ENCODE measurements around the gene OBI1. TPM values are rescaled to one million over a fixed set of nuclear protein-coding genes. Genes with fewer than 3 reads are reported as not detected.

The OBI1 gene
- total and polyA plus RNA-seq, 5 donors = 5.6 to 11.0 (median 9.4) TPM

DNA sequence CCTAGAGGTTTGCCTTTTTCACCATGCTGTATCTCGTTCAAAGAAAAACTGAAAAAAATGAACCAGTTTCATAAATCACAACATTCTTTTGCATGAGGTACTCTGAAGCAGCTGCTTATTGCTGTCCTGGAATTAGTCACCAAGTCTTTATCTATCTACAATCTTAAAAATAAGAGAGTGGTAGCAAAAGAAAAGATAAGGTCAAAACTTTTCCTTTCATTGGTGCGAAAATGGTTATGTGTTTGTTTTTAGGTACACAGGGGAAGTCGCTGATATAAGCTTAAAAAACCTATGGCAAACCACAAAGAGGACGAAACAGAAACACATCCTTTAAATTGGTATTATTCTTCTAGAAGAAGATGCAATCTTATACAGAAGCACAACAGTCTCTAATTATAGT lies 20.7 kb downstream of the OBI1 start:
- no peaks in the 10 kb centered on the region for H3K4me1 ChIP-seq (ENCODE audit: control insufficient read depth, insufficient read depth, low read length)
- intact Hi-C loops (cut with DNase I) = no loop called here
- H3K9me3 ChIP-seq (ENCODE audit: control insufficient read depth, low read length) = no peaks in the 10 kb centered on the region
- no peak overlapping the region for H3K27ac ChIP-seq (ENCODE audit: low read length)
- ATAC-seq = no peak
- DNase-seq = no peak
- no peak overlapping the region for H3K4me3 ChIP-seq (ENCODE audit: low read length)
- 86% methylated on average over 4 of the region's 4 CpGs for WGBS
- H3K27me3 ChIP-seq (ENCODE audit: control insufficient read depth, insufficient read depth) = no peaks in the 10 kb centered on the region

DNA sequence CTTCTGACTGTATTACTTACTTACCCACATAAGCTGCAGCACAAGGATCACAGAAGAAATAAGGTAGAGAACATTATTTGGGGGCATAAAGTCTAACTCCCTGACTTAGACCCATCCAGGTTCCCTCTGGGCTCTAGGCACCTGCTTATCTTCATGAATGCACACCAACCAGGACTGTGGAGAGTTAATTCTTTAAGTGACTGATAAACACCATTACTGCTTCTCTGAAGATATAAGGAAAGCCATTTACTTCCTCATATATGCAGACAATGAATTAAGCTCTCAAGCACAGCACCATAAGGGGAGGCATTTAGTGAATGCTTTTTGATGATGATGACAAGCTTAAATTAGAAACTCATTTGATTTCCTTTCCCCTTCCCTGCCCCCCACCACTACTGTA lies 22.5 kb downstream of the OBI1 start:
- intact Hi-C loops (cut with DNase I) = no loop called here
- no peaks in the 10 kb centered on the region for H3K4me1 ChIP-seq (ENCODE audit: control insufficient read depth, insufficient read depth, low read length)
- H3K27me3 ChIP-seq (ENCODE audit: control insufficient read depth, insufficient read depth) = no peaks in the 10 kb centered on the region
- H3K27ac ChIP-seq (ENCODE audit: low read length) = no peak overlapping the region
- ATAC-seq (no peak), DNase-seq (no peak)
- H3K4me3 ChIP-seq (ENCODE audit: low read length) = no peak overlapping the region
- H3K9me3 ChIP-seq (ENCODE audit: control insufficient read depth, low read length) = no peaks in the 10 kb centered on the region

DNA sequence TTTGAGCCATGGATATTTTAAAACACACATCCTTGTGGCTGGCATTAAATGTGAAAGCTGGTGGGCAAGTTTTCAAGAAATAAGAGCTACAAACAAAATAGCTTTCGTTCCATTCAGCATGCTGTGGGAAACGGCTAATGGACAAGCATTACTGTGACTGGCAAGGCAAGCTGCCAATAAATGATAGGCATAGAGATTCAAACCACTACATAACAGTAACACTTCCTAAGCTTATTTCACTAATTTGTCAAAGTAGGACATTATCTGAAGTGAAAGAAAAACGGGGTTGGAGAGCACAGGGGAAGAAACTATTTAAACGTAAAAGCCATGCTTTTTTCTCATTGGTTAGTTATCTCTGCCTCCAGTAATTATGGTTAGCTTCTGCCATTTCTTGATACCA lies 26.0 kb downstream of the OBI1 start:
- Histone ChIP-seq H3K27ac (ENCODE audit: low read length) (no peak overlapping the region), H3K27me3 (ENCODE audit: control insufficient read depth, insufficient read depth) (no peaks in the 10 kb centered on the region), H3K4me1 (ENCODE audit: control insufficient read depth, insufficient read depth, low read length) (no peaks in the 10 kb centered on the region), H3K4me3 (ENCODE audit: low read length) (no peak overlapping the region), H3K9me3 (ENCODE audit: control insufficient read depth, low read length) (no peaks in the 10 kb centered on the region)
- 70% methylated on average over 4 of the region's 4 CpGs for WGBS
- ATAC-seq = no peak
- intact Hi-C loops (cut with DNase I) = no loop called here
- no peak for DNase-seq

DNA sequence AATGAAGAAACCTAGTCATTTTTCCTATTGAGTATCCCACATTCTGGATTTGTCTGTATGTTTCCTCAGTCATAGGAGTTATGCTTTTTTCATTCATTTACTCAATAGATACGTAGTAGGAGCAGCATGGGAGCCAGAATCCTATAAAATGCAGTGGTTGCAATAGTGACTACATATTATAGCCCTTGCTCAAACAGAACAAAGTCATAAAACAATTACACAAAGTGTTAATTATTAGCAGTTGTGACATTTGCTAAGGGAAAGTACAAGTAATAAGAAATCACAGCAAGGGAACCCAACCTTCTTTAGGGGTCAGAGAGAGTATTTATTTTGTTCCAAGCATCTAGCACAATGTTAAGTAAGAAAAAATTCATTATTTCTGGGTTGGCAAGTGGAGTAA lies 27.9 kb downstream of the OBI1 start:
- Histone ChIP-seq H3K4me1 (ENCODE audit: control insufficient read depth, insufficient read depth, low read length) (no peaks in the 10 kb centered on the region), H3K27me3 (ENCODE audit: control insufficient read depth, insufficient read depth) (no peaks in the 10 kb centered on the region), H3K27ac (ENCODE audit: low read length) (no peak overlapping the region), H3K4me3 (ENCODE audit: low read length) (no peak overlapping the region), H3K9me3 (ENCODE audit: control insufficient read depth, low read length) (no peaks in the 10 kb centered on the region)
- ATAC-seq (no peak), DNase-seq (no peak)
- intact Hi-C loops (cut with DNase I) = no loop called here
- 95% methylated on average over 1 of the region's 1 CpG for WGBS

- no peaks in the 10 kb centered on the region for H3K4me1 ChIP-seq (ENCODE audit: control insufficient read depth, insufficient read depth, low read length)
- H3K27ac ChIP-seq (ENCODE audit: low read length) = no peak overlapping the region
- ATAC-seq = no peak
- H3K27me3 ChIP-seq (ENCODE audit: control insufficient read depth, insufficient read depth) = no peaks in the 10 kb centered on the region
- H3K9me3 ChIP-seq (ENCODE audit: control insufficient read depth, low read length) = no peaks in the 10 kb centered on the region
- intact Hi-C loops (cut with DNase I) = no loop called here
- DNase-seq = no peak
- H3K4me3 ChIP-seq (ENCODE audit: low read length) = no peak overlapping the region
- 77% methylated on average over 1 of the region's 1 CpG for WGBS
Observed at GRCh38 chr13:78630511-78630910, 28.4 kb downstream of the OBI1 start.

GRCh38 chr13:78625384-78625783 lies 33.6 kb downstream of the OBI1 start:
- peaks cover 2% of the 10 kb centered on the region for H3K4me1 ChIP-seq (ENCODE audit: control insufficient read depth, insufficient read depth, low read length)
- ATAC-seq = no peak
- no peak for DNase-seq
- no peak overlapping the region for H3K4me3 ChIP-seq (ENCODE audit: low read length)
- intact Hi-C loops (cut with DNase I) = no loop called here
- 95% methylated on average over 2 of the region's 2 CpGs for WGBS
- H3K27me3 ChIP-seq (ENCODE audit: control insufficient read depth, insufficient read depth) = no peaks in the 10 kb centered on the region
- H3K27ac ChIP-seq (ENCODE audit: low read length) = no peak overlapping the region
- H3K9me3 ChIP-seq (ENCODE audit: control insufficient read depth, low read length) = no peaks in the 10 kb centered on the region

- WGBS = 95% methylated on average over 3 of the region's 3 CpGs
- Histone ChIP-seq H3K4me1 (ENCODE audit: control insufficient read depth, insufficient read depth, low read length) (peaks cover 2% of the 10 kb centered on the region), H3K4me3 (ENCODE audit: low read length) (no peak overlapping the region), H3K27ac (ENCODE audit: low read length) (no peak overlapping the region), H3K27me3 (ENCODE audit: control insufficient read depth, insufficient read depth) (no peaks in the 10 kb centered on the region), H3K9me3 (ENCODE audit: control insufficient read depth, low read length) (no peaks in the 10 kb centered on the region)
- intact Hi-C loops (cut with DNase I) = no loop called here
- ATAC-seq (no peak), DNase-seq (no peak)
Observed at GRCh38 chr13:78623132-78623531, 35.8 kb downstream of the OBI1 start.

- WGBS = 99% methylated on average over 2 of the region's 2 CpGs
- Histone ChIP-seq H3K4me1 (ENCODE audit: control insufficient read depth, insufficient read depth, low read length) (peaks cover 2% of the 10 kb centered on the region), H3K27me3 (ENCODE audit: control insufficient read depth, insufficient read depth) (no peaks in the 10 kb centered on the region), H3K4me3 (ENCODE audit: low read length) (no peak overlapping the region), H3K9me3 (ENCODE audit: control insufficient read depth, low read length) (no peaks in the 10 kb centered on the region), H3K27ac (ENCODE audit: low read length) (no peak overlapping the region)
- ATAC-seq (no peak), DNase-seq (no peak)
- intact Hi-C loops (cut with DNase I) = no loop called here
Observed at GRCh38 chr13:78620936-78621470, 38.0 kb downstream of the OBI1 start.

GRCh38 chr13:78618411-78618810 lies 40.5 kb downstream of the OBI1 start:
- WGBS = 100% methylated on average over 1 of the region's 1 CpG
- no peaks in the 10 kb centered on the region for H3K9me3 ChIP-seq (ENCODE audit: control insufficient read depth, low read length)
- no peaks in the 10 kb centered on the region for H3K27me3 ChIP-seq (ENCODE audit: control insufficient read depth, insufficient read depth)
- peaks cover 2% of the 10 kb centered on the region for H3K4me1 ChIP-seq (ENCODE audit: control insufficient read depth, insufficient read depth, low read length)
- no peak overlapping the region for H3K4me3 ChIP-seq (ENCODE audit: low read length)
- no peak for DNase-seq
- intact Hi-C loops (cut with DNase I) = no loop called here
- no peak for ATAC-seq
- H3K27ac ChIP-seq (ENCODE audit: low read length) = no peak overlapping the region

DNA sequence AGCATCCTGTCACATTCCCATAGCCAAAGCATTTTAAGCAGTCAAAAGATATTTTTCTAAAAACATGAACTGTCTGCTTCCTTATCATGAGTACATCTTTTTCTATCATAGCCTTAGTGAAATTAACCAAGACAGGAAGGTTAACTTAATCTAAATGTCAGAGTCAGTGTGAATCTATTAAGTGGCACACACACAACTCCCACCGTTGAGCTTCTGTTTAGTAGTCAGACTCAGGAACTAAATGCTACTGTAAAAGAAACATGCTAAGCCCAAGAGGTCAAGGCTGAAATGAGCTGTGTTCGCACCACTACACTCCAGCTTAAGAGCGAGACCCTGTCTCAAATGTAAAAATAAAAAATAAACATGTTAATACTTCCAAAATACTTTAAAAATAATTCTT lies 47.9 kb downstream of the OBI1 start:
- no peak overlapping the region for H3K27ac ChIP-seq (ENCODE audit: low read length)
- no peak for ATAC-seq
- no peaks in the 10 kb centered on the region for H3K9me3 ChIP-seq (ENCODE audit: control insufficient read depth, low read length)
- H3K4me3 ChIP-seq (ENCODE audit: low read length) = no peak overlapping the region
- no peaks in the 10 kb centered on the region for H3K27me3 ChIP-seq (ENCODE audit: control insufficient read depth, insufficient read depth)
- intact Hi-C loops (cut with DNase I) = loop anchor here in 1 of 4 donors (5.0 kb wide), 1 partner anchor 844 kb away; no protein-coding TSS in a partner anchor
- H3K4me1 ChIP-seq (ENCODE audit: control insufficient read depth, insufficient read depth, low read length) = peaks cover 6% of the 10 kb centered on the region
- no peak for DNase-seq
- 53% methylated on average over 3 of the region's 3 CpGs for WGBS

DNA sequence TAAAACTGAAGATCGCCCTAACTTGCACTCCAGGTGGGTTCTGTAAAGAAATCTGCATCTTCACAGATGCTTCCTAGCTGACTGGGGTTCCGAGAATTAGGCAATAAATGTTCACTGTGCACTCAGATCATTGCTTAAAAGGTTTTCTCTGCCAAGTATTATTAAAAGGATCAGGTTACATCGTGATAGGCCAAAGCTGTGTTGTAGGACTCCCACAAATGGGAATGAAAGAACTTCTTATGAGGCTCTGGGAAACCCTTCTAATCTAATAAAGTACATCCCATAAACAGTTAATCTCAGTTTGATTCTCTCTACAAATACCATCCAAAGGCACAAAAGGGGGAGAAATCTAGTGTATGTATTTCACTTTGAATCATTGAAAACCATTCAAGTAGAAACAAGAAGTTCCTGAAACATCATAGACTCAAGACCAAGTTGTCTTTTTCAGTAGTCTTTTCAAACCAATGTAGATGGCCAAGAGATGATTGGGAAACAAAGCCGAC lies 48.5 kb downstream of the OBI1 start:
- intact Hi-C loops (cut with DNase I) = loop anchor here in 1 of 4 donors (5.0 kb wide), 1 partner anchor 843 kb away; no protein-coding TSS in a partner anchor
- Histone ChIP-seq H3K27ac (ENCODE audit: low read length) (no peak overlapping the region), H3K4me1 (ENCODE audit: control insufficient read depth, insufficient read depth, low read length) (peaks cover 6% of the 10 kb centered on the region), H3K9me3 (ENCODE audit: control insufficient read depth, low read length) (no peaks in the 10 kb centered on the region), H3K27me3 (ENCODE audit: control insufficient read depth, insufficient read depth) (no peaks in the 10 kb centered on the region), H3K4me3 (ENCODE audit: low read length) (no peak overlapping the region)
- WGBS = 53% methylated on average over 4 of the region's 4 CpGs
- no peak for DNase-seq
- ATAC-seq = no peak

All from right cardiac atrium (tissue), 5 donors.